Hepatocyte (in vitro differentiated cells): ENCODE data around the gene TIPARP.

Experiments used
- EZH2 ChIP-seq: fragments of 200-600 bp; sonication (generic); IDR thresholded peaks from 2 replicates; pipeline ENCODE4 v1.6.1; 2016; ENCODE audit warnings: antibody characterized with exemption, mild to moderate bottlenecking, borderline replicate concordance
- EZH2phosphoT487 ChIP-seq: fragments of 200-600 bp; sonication (generic); IDR thresholded peaks from one replicate; pipeline ENCODE4 v1.6.1; 2018; ENCODE audit warnings: antibody characterized with exemption, mild to moderate bottlenecking, low read depth, moderate library complexity; ENCODE audit not compliant: unreplicated experiment, severe bottlenecking
- TF ChIP-seq, protein P1 (sequence below): fragments of 200-600 bp; sonication (generic); IDR thresholded peaks from 2 replicates; pipeline ENCODE4 v1.5.1; 2016; ENCODE audit warnings: antibody characterized with exemption, mild to moderate bottlenecking; ENCODE audit not compliant: poor library complexity

DNA sequence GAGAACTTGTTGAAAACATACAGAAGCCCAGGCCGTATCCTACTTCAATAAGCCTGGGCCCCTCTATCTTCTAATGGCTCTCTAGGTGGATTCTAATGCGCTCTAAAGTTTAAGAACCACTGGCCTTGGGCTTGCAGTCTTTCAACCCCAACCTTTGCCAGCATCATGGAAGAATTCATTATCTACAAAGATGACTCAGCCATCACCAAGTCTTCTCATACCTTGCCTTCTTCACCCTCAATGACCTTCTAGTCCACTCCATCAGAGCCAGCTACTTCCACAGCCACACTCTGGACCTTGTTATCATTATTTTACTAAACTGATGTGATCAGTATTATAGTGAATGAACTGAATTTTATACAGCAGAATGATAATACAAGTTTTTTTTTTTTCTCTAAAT, 16.9 kb upstream of the TIPARP start:
- TF ChIP-seq, protein P1, sequence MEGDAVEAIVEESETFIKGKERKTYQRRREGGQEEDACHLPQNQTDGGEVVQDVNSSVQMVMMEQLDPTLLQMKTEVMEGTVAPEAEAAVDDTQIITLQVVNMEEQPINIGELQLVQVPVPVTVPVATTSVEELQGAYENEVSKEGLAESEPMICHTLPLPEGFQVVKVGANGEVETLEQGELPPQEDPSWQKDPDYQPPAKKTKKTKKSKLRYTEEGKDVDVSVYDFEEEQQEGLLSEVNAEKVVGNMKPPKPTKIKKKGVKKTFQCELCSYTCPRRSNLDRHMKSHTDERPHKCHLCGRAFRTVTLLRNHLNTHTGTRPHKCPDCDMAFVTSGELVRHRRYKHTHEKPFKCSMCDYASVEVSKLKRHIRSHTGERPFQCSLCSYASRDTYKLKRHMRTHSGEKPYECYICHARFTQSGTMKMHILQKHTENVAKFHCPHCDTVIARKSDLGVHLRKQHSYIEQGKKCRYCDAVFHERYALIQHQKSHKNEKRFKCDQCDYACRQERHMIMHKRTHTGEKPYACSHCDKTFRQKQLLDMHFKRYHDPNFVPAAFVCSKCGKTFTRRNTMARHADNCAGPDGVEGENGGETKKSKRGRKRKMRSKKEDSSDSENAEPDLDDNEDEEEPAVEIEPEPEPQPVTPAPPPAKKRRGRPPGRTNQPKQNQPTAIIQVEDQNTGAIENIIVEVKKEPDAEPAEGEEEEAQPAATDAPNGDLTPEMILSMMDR = no peak
- no peak for TF ChIP-seq EZH2
- no peak for TF ChIP-seq EZH2phosphoT487
